HG03571 (cell line): ENCODE measurements around the gene AGMO.
"Not testable (repeated sequence)": the region's sequence is repeated elsewhere in the genome, so short reads cannot be mapped to it uniquely, and the experiment has no call there.

Experiments
- ATAC-seq: cut with Tn5 transposase; IDR thresholded peaks from one replicate; pipeline ENCODE4 v1.9.1; 2021; ENCODE audit not compliant: unreplicated experiment

The AGMO gene

GRCh38 chr7:15560968-15561367 is 847 bp downstream of the AGMO start:
- no peak for ATAC-seq

- ATAC-seq, result no peak
Measured at GRCh38 chr7:15559416-15559928, 2.3 kb downstream of the AGMO start.

GRCh38 chr7:15558756-15559155 is 3.1 kb downstream of the AGMO start:
- ATAC-seq, result no peak

GRCh38 chr7:15557686-15558085 is 4.1 kb downstream of the AGMO start:
- no peak for ATAC-seq

GRCh38 chr7:15557186-15557585 is 4.6 kb downstream of the AGMO start:
- no peak for ATAC-seq

GRCh38 chr7:15556339-15557105 is 5.3 kb downstream of the AGMO start:
- ATAC-seq, result no peak

GRCh38 chr7:15555381-15555859 is 6.4 kb downstream of the AGMO start:
- ATAC-seq, result no peak

GRCh38 chr7:15554744-15555143 is 7.1 kb downstream of the AGMO start:
- ATAC-seq, result no peak

- no peak for ATAC-seq
Measured at GRCh38 chr7:15554081-15554480, 7.7 kb downstream of the AGMO start.

GRCh38 chr7:15547320-15547719 is 14.5 kb downstream of the AGMO start:
- ATAC-seq, result not testable (repeated sequence)

GRCh38 chr7:15546272-15546792 is 15.5 kb downstream of the AGMO start:
- ATAC-seq, result no peak

- no peak for ATAC-seq
Measured at GRCh38 chr7:15544050-15544449, 17.8 kb downstream of the AGMO start.

GRCh38 chr7:15543256-15543655 is 18.6 kb downstream of the AGMO start:
- no peak for ATAC-seq

- ATAC-seq, result no peak
Measured at GRCh38 chr7:15527648-15528047, 34.2 kb downstream of the AGMO start.

GRCh38 chr7:15525652-15526263 is 36.1 kb downstream of the AGMO start:
- ATAC-seq, result no peak

- ATAC-seq, result no peak
Measured at GRCh38 chr7:15524077-15524476, 37.7 kb downstream of the AGMO start.

GRCh38 chr7:15517865-15518264 is 44.0 kb downstream of the AGMO start:
- ATAC-seq, result not testable (repeated sequence)

GRCh38 chr7:15515252-15515651 is 46.6 kb downstream of the AGMO start:
- ATAC-seq, result no peak

- ATAC-seq, result no peak
Measured at GRCh38 chr7:15508258-15508657, 53.6 kb downstream of the AGMO start.

GRCh38 chr7:15507708-15508107 is 54.1 kb downstream of the AGMO start:
- ATAC-seq, result no peak

- no peak for ATAC-seq
Measured at GRCh38 chr7:15507171-15507570, 54.6 kb downstream of the AGMO start.

GRCh38 chr7:15505761-15506160 is 56.1 kb downstream of the AGMO start:
- no peak for ATAC-seq
